NT2/D1 (cell line): ENCODE results near the gene CYP21A2.
"Not testable (repeated sequence)": the region's sequence is repeated elsewhere in the genome, so short reads cannot be mapped to it uniquely, and the experiment has no call there.

Experiments used
- SUZ12 ChIP-seq: IDR thresholded peaks from 2 replicates; pipeline ENCODE4 v1.6.1; 2011; ENCODE audit not compliant: insufficient read length, insufficient read depth; ENCODE audit errors: extremely low read depth
- YY1 ChIP-seq: IDR thresholded peaks from 2 replicates; pipeline ENCODE4 v1.6.1; 2011; ENCODE audit not compliant: insufficient read length, insufficient read depth
- ZNF274 ChIP-seq: IDR thresholded peaks from 2 replicates; pipeline ENCODE4 v1.6.1; 2011; ENCODE audit warnings: mild to moderate bottlenecking, low read depth, low read length

GRCh38 chr6:32007086-32007485 lies 31.1 kb upstream of the CYP21A2 start:
- TF ChIP-seq SUZ12, YY1, ZNF274: not testable (repeated sequence)
